ENCODE data around the gene DHX34.

The DHX34 gene

DNA sequence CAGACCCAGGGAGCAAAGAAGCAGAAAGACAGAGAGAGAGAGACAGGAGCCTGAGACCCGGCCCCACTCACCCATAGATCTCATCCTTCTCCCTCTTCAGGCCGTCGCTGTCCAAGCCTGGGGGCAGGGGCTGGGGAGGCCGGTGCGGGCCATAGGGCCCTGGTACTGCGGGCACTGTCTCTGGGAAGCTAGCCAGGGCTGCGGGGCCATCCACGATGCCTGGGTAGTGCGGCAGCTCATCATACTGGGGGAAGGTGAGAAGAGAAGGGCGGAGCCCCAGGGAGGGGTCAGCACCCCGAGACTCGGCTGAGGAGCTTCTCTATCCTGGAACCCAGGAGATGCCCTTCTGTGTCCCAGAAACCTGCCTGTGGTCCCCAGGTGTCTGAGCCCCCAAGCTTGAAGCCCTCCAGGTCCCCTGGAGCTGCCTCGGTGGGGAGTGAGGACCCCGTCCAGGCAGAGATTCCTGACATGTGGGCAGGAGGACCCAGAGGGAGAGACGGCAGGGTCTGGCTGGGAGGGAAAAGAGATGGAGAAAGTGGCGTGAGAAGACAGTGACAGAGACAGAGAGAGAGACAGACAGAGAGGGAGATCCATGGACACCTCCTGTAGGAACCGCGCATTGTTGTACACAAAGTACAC lies 68.1 kb downstream of the DHX34 start:
- Histone ChIP-seq H3K4me3 (ENCODE audit: low read depth, low read length, poor library complexity, severe bottlenecking) (no peak overlapping the region), H3K4me2 (ENCODE audit: low read length) (no peak overlapping the region), H3K9me3 (ENCODE audit: low read length) (no peaks in the 10 kb centered on the region), H3F3A (ENCODE audit: insufficient read depth, low read length) (no peaks in the 10 kb centered on the region), H3K9ac (ENCODE audit: low read length) (no peak overlapping the region), H3K9me2 (ENCODE audit: low read depth, low read length) (no peaks in the 10 kb centered on the region), H4K20me1 (ENCODE audit: insufficient read depth, low read length) (no peaks in the 10 kb centered on the region), H3K79me2 (ENCODE audit: insufficient read depth, low read length) (no peaks in the 10 kb centered on the region), H3K36me3 (ENCODE audit: insufficient read depth, low read length) (no peaks in the 10 kb centered on the region), H2AFZ (ENCODE audit: low read length) (no peak overlapping the region), H3K27me3 (ENCODE audit: insufficient read depth, low read length) (peaks cover 5% of the 10 kb centered on the region; the same call in 1 of the 2 replicates), H3K27ac (ENCODE audit: low read depth, low read length, poor library complexity, severe bottlenecking) (no peak overlapping the region), H3K4me1 (ENCODE audit: insufficient read depth, low read length, severe bottlenecking) (no peaks in the 10 kb centered on the region)
- TF ChIP-seq, protein P1, sequence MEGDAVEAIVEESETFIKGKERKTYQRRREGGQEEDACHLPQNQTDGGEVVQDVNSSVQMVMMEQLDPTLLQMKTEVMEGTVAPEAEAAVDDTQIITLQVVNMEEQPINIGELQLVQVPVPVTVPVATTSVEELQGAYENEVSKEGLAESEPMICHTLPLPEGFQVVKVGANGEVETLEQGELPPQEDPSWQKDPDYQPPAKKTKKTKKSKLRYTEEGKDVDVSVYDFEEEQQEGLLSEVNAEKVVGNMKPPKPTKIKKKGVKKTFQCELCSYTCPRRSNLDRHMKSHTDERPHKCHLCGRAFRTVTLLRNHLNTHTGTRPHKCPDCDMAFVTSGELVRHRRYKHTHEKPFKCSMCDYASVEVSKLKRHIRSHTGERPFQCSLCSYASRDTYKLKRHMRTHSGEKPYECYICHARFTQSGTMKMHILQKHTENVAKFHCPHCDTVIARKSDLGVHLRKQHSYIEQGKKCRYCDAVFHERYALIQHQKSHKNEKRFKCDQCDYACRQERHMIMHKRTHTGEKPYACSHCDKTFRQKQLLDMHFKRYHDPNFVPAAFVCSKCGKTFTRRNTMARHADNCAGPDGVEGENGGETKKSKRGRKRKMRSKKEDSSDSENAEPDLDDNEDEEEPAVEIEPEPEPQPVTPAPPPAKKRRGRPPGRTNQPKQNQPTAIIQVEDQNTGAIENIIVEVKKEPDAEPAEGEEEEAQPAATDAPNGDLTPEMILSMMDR (IDR thresholded peaks at IDR 0.05; ENCODE audit: low read length), result no peak
- no peak for TF ChIP-seq EZH2 (IDR thresholded peaks at IDR 0.05; ENCODE audit: borderline replicate concordance, low read length)

DNA sequence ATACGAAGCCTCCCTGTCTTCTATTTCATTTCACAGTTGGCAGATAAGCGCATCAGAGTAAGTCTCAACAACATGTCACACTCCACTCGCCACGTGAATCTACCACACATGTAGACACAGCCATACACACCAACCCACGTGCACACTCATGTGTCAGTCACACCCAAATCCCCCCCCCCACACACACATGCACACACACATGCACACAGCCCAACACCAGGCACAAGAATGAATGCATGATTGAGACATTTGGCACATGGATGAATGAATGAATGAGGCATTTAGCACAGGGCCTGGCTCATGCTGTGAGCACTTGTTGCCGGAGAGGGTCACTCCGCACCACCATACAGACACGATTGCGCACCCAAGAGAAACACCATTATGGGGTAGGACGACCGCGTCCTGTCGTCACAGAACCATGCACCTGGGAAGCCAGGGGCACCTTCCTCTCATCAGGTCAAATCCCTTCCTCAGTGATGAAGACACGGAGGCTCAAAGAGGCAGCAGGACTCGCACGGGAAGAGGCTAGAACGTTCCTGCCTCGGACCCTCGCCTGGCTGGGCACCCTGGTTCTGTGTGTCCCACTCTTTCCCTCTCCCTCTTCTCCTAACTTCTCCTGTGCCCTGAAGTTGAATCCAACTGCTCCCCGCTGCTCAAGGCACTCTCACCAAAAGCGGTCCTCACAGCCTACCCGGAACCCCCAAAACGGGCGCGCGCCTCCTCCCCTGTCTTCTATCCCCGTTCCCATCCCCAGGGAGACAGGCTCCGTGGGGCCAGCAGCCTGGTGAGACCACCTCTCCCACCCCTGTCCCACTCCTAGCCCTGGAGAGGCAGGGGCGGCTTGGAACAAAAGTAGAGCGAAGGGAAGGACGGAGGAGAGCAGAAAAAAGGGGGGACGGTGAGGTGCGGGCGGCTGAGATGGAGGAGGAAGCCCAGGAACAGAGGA lies 68.9 kb downstream of the DHX34 start:
- Histone ChIP-seq H3K4me2 (ENCODE audit: low read length) (no peak overlapping the region), H3K4me1 (ENCODE audit: insufficient read depth, low read length, severe bottlenecking) (no peaks in the 10 kb centered on the region)

DNA sequence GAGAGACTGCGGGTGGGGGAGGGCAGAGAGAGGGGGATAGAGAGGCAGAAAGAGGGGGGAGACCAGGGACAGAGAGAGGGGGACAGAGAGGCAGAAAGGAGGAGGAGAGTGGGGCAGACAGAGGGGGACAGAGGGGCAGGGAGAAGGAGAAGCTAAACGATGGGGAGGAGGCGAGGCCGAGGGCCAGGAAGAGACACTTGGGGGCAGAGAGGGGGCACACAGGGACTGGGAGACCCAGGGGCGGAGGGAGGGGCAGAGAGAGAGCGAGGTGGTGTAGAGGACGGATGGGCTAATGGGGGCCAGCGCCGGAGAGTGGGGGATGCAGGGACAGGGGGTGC lies 69.5 kb downstream of the DHX34 start:
- Histone ChIP-seq H3F3A (ENCODE audit: insufficient read depth, low read length) (no peaks in the 10 kb centered on the region), H3K4me2 (ENCODE audit: low read length) (0 out of 2 replicates have a peak overlapping the region, but pooled peaks have one; percentile 36), H3K36me3 (ENCODE audit: insufficient read depth, low read length) (no peaks in the 10 kb centered on the region), H3K79me2 (ENCODE audit: insufficient read depth, low read length) (no peaks in the 10 kb centered on the region), H4K20me1 (ENCODE audit: insufficient read depth, low read length) (no peaks in the 10 kb centered on the region), H3K27me3 (ENCODE audit: insufficient read depth, low read length) (peaks cover 5% of the 10 kb centered on the region; the same call in 1 of the 2 replicates), H3K27ac (ENCODE audit: low read depth, low read length, poor library complexity, severe bottlenecking) (no peak overlapping the region), H3K4me3 (ENCODE audit: low read depth, low read length, poor library complexity, severe bottlenecking) (no peak overlapping the region), H2AFZ (ENCODE audit: low read length) (no peak overlapping the region), H3K9me3 (ENCODE audit: low read length) (no peaks in the 10 kb centered on the region), H3K9me2 (ENCODE audit: low read depth, low read length) (no peaks in the 10 kb centered on the region), H3K4me1 (ENCODE audit: insufficient read depth, low read length, severe bottlenecking) (no peaks in the 10 kb centered on the region), H3K9ac (ENCODE audit: low read length) (no peak overlapping the region)
- TF ChIP-seq EZH2 (IDR thresholded peaks at IDR 0.05; ENCODE audit: borderline replicate concordance, low read length), result no peak
- TF ChIP-seq, protein P1 (IDR thresholded peaks at IDR 0.05; ENCODE audit: low read length), result no peak

More for the DNA sequence above, 68.9 kb downstream of the DHX34 start:
- Histone ChIP-seq H3K9me2 (ENCODE audit: low read depth, low read length) (no peaks in the 10 kb centered on the region), H4K20me1 (ENCODE audit: insufficient read depth, low read length) (no peaks in the 10 kb centered on the region), H3K27ac (ENCODE audit: low read depth, low read length, poor library complexity, severe bottlenecking) (no peak overlapping the region), H2AFZ (ENCODE audit: low read length) (no peak overlapping the region), H3K9me3 (ENCODE audit: low read length) (no peaks in the 10 kb centered on the region), H3F3A (ENCODE audit: insufficient read depth, low read length) (no peaks in the 10 kb centered on the region), H3K9ac (ENCODE audit: low read length) (no peak overlapping the region), H3K4me3 (ENCODE audit: low read depth, low read length, poor library complexity, severe bottlenecking) (no peak overlapping the region), H3K36me3 (ENCODE audit: insufficient read depth, low read length) (no peaks in the 10 kb centered on the region), H3K27me3 (ENCODE audit: insufficient read depth, low read length) (peaks cover 5% of the 10 kb centered on the region; the same call in 1 of the 2 replicates), H3K79me2 (ENCODE audit: insufficient read depth, low read length) (no peaks in the 10 kb centered on the region)
- TF ChIP-seq, protein P1 (IDR thresholded peaks at IDR 0.05; ENCODE audit: low read length), result no peak
- no peak for TF ChIP-seq EZH2 (IDR thresholded peaks at IDR 0.05; ENCODE audit: borderline replicate concordance, low read length)

All from OCI-LY1 (cell line).